Activated T-helper 9 cell treated with anti-CD3 and anti-CD28 coated beads, Interleukin-2, amount 50 U/mL, for 16 hours (primary cell): ENCODE measurements around the gene IFRD1.
"Not testable (repeated sequence)": the region's sequence is repeated elsewhere in the genome, so short reads cannot be mapped to it uniquely, and the experiment has no call there.

ENCODE experiments used
- DNase-seq: peaks from one replicate; pipeline ENCODE4 v3.0.0-alpha.2; 2020; ENCODE audit warnings: low read depth

Gene IFRD1

GRCh38 chr7:112516418-112516817, 66.2 kb downstream of the IFRD1 start:
- not testable (repeated sequence) for DNase-seq

GRCh38 chr7:112517487-112517886, 67.2 kb downstream of the IFRD1 start:
- no peak for DNase-seq

GRCh38 chr7:112520787-112521186, 70.5 kb downstream of the IFRD1 start:
- DNase-seq, result no peak

- no peak for DNase-seq
Measured at GRCh38 chr7:112521942-112522341, 71.7 kb downstream of the IFRD1 start.

- no peak for DNase-seq
Measured at GRCh38 chr7:112523871-112524270, 73.6 kb downstream of the IFRD1 start.
